CD4-positive, alpha-beta memory T cell (primary cell): ENCODE data around the gene PRDX5. TPM values are rescaled to one million over a fixed set of nuclear protein-coding genes. Genes with fewer than 3 reads are reported as not detected.

Source experiments
- CTCF ChIA-PET: fragments of 350-600 bp; sonication (Branson Sonifier 250); formaldehyde crosslinking; loops from one replicate; lab custom pipeline; 2021; ENCODE audit warnings: inconsistent platforms; ENCODE audit not compliant: partially characterized antibody; lab: Charles Lee
- POLR2A ChIA-PET: fragments of 350-600 bp; sonication (Branson Sonifier 250); formaldehyde crosslinking; loops from one replicate; lab custom pipeline; 2021; ENCODE audit not compliant: partially characterized antibody; lab: Charles Lee
- DNase-seq, 5 donors: peaks; one replicate each; pipeline versions ENCODE4 v3.0.0 to v3.0.0-alpha.2; 2020 to 2022; ENCODE audit warnings: mixed read lengths in 1 of 5
- H3K27ac ChIP-seq: one replicate; pipeline ENCODE4 v1.7.0; 2013; ENCODE audit warnings: low read depth, low read length
- H3K27me3 ChIP-seq: 2 replicates; pipeline ENCODE4 v1.7.0; 2013; ENCODE audit warnings: mild to moderate bottlenecking, low read length, moderate library complexity; ENCODE audit not compliant: insufficient read depth
- H3K36me3 ChIP-seq: 2 replicates; pipeline ENCODE4 v1.7.0; 2013; ENCODE audit warnings: mild to moderate bottlenecking, low read length, moderate library complexity; ENCODE audit not compliant: insufficient read depth
- H3K4me1 ChIP-seq: 2 replicates; pipeline ENCODE4 v1.7.0; 2013; ENCODE audit warnings: mild to moderate bottlenecking, low read length, moderate library complexity; ENCODE audit not compliant: insufficient read depth
- H3K4me3 ChIP-seq, 2 donors: one replicate each; pipeline ENCODE4 v1.7.0; 2013; ENCODE audit warnings: low read length in 2 of 2, mild to moderate bottlenecking in 1 of 2
- H3K9me3 ChIP-seq, 2 donors: one replicate each; pipeline ENCODE4 v1.7.0; 2013; ENCODE audit warnings: low read length in 2 of 2, control low read depth in 1 of 2; ENCODE audit not compliant: control insufficient read depth in 1 of 2
- H3K27ac Mint-ChIP-seq, 7 donors: one replicate each; pipeline ENCODE4 v1.8.0; 2020 to 2021; ENCODE audit warnings: mixed read lengths in 7 of 7, mild to moderate bottlenecking in 6 of 7, inconsistent platforms in 3 of 7, moderate library complexity in 3 of 7
- H3K27me3 Mint-ChIP-seq, 2 donors: one replicate each; pipeline ENCODE4 v1.8.0; 2020 to 2021; ENCODE audit warnings: mixed read lengths in 2 of 2
- H3K36me3 Mint-ChIP-seq, 2 donors: one replicate each; pipeline ENCODE4 v1.8.0; 2020 to 2021; ENCODE audit warnings: mixed read lengths in 2 of 2, inconsistent platforms in 1 of 2, mild to moderate bottlenecking in 1 of 2
- H3K4me1 Mint-ChIP-seq, 4 donors: one replicate each; pipeline ENCODE4 v1.8.0; 2020 to 2021; ENCODE audit warnings: mixed read lengths in 4 of 4, mild to moderate bottlenecking in 1 of 4
- H3K4me3 Mint-ChIP-seq, 8 donors: one replicate each; pipeline ENCODE4 v1.8.0; 2020 to 2021; ENCODE audit warnings: mixed read lengths in 8 of 8, mild to moderate bottlenecking in 7 of 8, moderate library complexity in 6 of 8, inconsistent platforms in 3 of 8
- H3K9me3 Mint-ChIP-seq, 8 donors: one replicate each; pipeline ENCODE4 v1.8.0; 2020 to 2021; ENCODE audit warnings: mixed read lengths in 8 of 8, mild to moderate bottlenecking in 5 of 8, inconsistent platforms in 3 of 8, moderate library complexity in 1 of 8
- intact Hi-C: fragments of 100-400 bp; cut with micrococcal nuclease; formaldehyde crosslinking; loops from one replicate; pipeline ENCODE4 v1.15.1; 2023
- polyA plus RNA-seq, 2 donors: library from polyadenylated mRNA; unstranded; fragments of 300-500 nt; fragmentation: Illumina TruSeq; gene quantifications; one replicate each; pipeline ENCODE4 v1.2.3, GENCODE V29; 2021
- total RNA-seq, 2 experiments: library from RNA; stranded (reverse); gene quantifications; one replicate each; pipeline ENCODE4 v1.2.3, GENCODE V29; 2021

PRDX5 gene
- total and polyA plus RNA-seq, 4 experiments from 2014 or later: 57.6 to 251 (median 111) TPM

GRCh38 chr11:64357446-64357845, 39.5 kb downstream of the PRDX5 start:
- CTCF ChIA-PET: interaction anchor here (1.6 to 4.4 kb wide), 2 partner anchors 40 to 151 kb away, joined by 3 to 24 read pairs; partner anchors contain the start of genes FERMT3, PRDX5 and TRMT112
- H3K36me3 ChIP-seq: peaks cover 8% of the 10 kb centered on the region
- H3K9me3 Mint-ChIP-seq: no peaks in the 10 kb centered on the region
- H3K9me3 ChIP-seq: no peaks in the 10 kb centered on the region
- H3K4me3 Mint-ChIP-seq: peak overlapping the region in 4 of 8 donors; percentile 24 to 81 (median 72)
- peaks cover 7 to 25% of the 10 kb centered on the region in 2 donors for H3K36me3 Mint-ChIP-seq
- peaks cover 17 to 40% (median 23%) of the 10 kb centered on the region in 4 donors for H3K4me1 Mint-ChIP-seq
- H3K27me3 ChIP-seq: no peaks in the 10 kb centered on the region
- H3K4me3 ChIP-seq: no peak overlapping the region
- peak overlapping the region in 2 of 7 donors; percentile 42 to 72 for H3K27ac Mint-ChIP-seq
- peaks cover 30% of the 10 kb centered on the region for H3K4me1 ChIP-seq
- DNase-seq: no peak
- intact Hi-C loops: loop anchor here (5.0 kb wide), 1 partner anchor 40 kb away; the partner anchor contains the start of genes PRDX5 and TRMT112
- no peak overlapping the region for H3K27ac ChIP-seq
- H3K27me3 Mint-ChIP-seq: no peaks in the 10 kb centered on the region
- POLR2A ChIA-PET: interaction anchor here (5.0 to 7.7 kb wide), 2 partner anchors 17 to 40 kb away, joined by 38 to 69 read pairs; partner anchors contain the start of genes CCDC88B, PRDX5 and TRMT112

GRCh38 chr11:64357904-64358535, 40.1 kb downstream of the PRDX5 start:
- H3K36me3 Mint-ChIP-seq: peaks cover 10 to 29% of the 10 kb centered on the region in 2 donors
- intact Hi-C loops: loop anchor here (5.0 kb wide), 1 partner anchor 41 kb away; the partner anchor contains the start of genes PRDX5 and TRMT112

GRCh38 chr11:64358536-64358906, 40.6 kb downstream of the PRDX5 start:
- POLR2A ChIA-PET: interaction anchor here (5.0 to 7.7 kb wide), 2 partner anchors 18 to 41 kb away, joined by 38 to 69 read pairs; partner anchors contain the start of genes CCDC88B, PRDX5 and TRMT112
- intact Hi-C loops: loop anchor here (5.0 kb wide), 1 partner anchor 41 kb away; the partner anchor contains the start of genes PRDX5 and TRMT112
- H3K36me3 ChIP-seq: peaks cover 14% of the 10 kb centered on the region
- CTCF ChIA-PET: interaction anchor here (1.6 to 4.4 kb wide), 2 partner anchors 41 to 152 kb away, joined by 3 to 24 read pairs; partner anchors contain the start of genes FERMT3, PRDX5 and TRMT112
- DNase-seq: no peak
- peak overlapping the region; percentile 62 for H3K27ac ChIP-seq
- H3K4me3 Mint-ChIP-seq: peak overlapping the region; percentile 10 to 84 (median 64)
- H3K27me3 ChIP-seq: no peaks in the 10 kb centered on the region
- H3K27me3 Mint-ChIP-seq: no peaks in the 10 kb centered on the region
- peak overlapping the region in 1 of 7 donors; percentile 35 for H3K27ac Mint-ChIP-seq
- peaks cover 12 to 34% of the 10 kb centered on the region in 2 donors for H3K36me3 Mint-ChIP-seq
- no peaks in the 10 kb centered on the region for H3K9me3 ChIP-seq
- H3K4me1 Mint-ChIP-seq: peaks cover 17 to 45% (median 23%) of the 10 kb centered on the region in 4 donors
- H3K4me1 ChIP-seq: peaks cover 30% of the 10 kb centered on the region
- H3K9me3 Mint-ChIP-seq: no peaks in the 10 kb centered on the region
- peak overlapping the region; percentile 47 to 53 for H3K4me3 ChIP-seq

More at GRCh38 chr11:64357904-64358535, 40.1 kb downstream of the PRDX5 start:
- Mint-ChIP-seq H3K4me1 (peaks cover 17 to 43% (median 23%) of the 10 kb centered on the region in 4 donors), H3K27me3 (no peaks in the 10 kb centered on the region), H3K4me3 (peak overlapping the region; percentile 52 to 84 (median 67)), H3K9me3 (no peaks in the 10 kb centered on the region), H3K27ac (peak overlapping the region in 5 of 7 donors; percentile 21 to 72 (median 57))
- Histone ChIP-seq H3K4me1 (peaks cover 30% of the 10 kb centered on the region), H3K4me3 (peak overlapping the region in 1 of 2 donors; percentile 53), H3K36me3 (peaks cover 9% of the 10 kb centered on the region), H3K9me3 (no peaks in the 10 kb centered on the region), H3K27ac (peak overlapping the region; percentile 62), H3K27me3 (no peaks in the 10 kb centered on the region)
- peak in 1 of 5 donors; percentile 12 for DNase-seq
- POLR2A ChIA-PET: interaction anchor here (5.0 to 7.7 kb wide), 2 partner anchors 17 to 41 kb away, joined by 38 to 69 read pairs; partner anchors contain the start of genes CCDC88B, PRDX5 and TRMT112
- CTCF ChIA-PET: interaction anchor here (1.6 to 4.4 kb wide), 2 partner anchors 40 to 151 kb away, joined by 3 to 24 read pairs; partner anchors contain the start of genes FERMT3, PRDX5 and TRMT112

GRCh38 chr11:64358907-64359711, 41.2 kb downstream of the PRDX5 start, which contains the start of gene RPS6KA4:
Gene RPS6KA4 (plus strand): TSS chr11:64359162. CDS start chr11:64359236, 74 bp downstream.
- intact Hi-C loops: loop anchor here (1.0 to 5.0 kb wide), 2 partner anchors 17 to 42 kb away; partner anchors contain the start of genes PRDX5 and TRMT112
- Histone ChIP-seq H3K4me1 (peaks cover 30% of the 10 kb centered on the region), H3K27me3 (no peaks in the 10 kb centered on the region), H3K27ac (peak within 1 kb of the TSS; percentile 62), H3K9me3 (no peaks in the 10 kb centered on the region), H3K4me3 (peak within 1 kb of the TSS; percentile 47 to 53), H3K36me3 (peaks cover 15% of the 10 kb centered on the region)
- Mint-ChIP-seq H3K4me3 (peak within 1 kb of the TSS; percentile 89 to 96 (median 94)), H3K4me1 (peaks cover 17 to 45% (median 23%) of the 10 kb centered on the region in 4 donors), H3K36me3 (peaks cover 13 to 37% of the 10 kb centered on the region in 2 donors), H3K27ac (peak within 1 kb of the TSS; percentile 65 to 95 (median 80)), H3K9me3 (no peaks in the 10 kb centered on the region), H3K27me3 (no peaks in the 10 kb centered on the region)
- peak in 3 of 5 donors; percentile 36 to 53 (median 50) for DNase-seq
- ChIA-PET POLR2A (interaction anchor here (0.6 to 7.7 kb wide), 8 partner anchors 11 to 152 kb away, joined by 3 to 69 read pairs (median 4); partner anchors contain the start of genes CCDC88B, FERMT3, PRDX5 and TRMT112), CTCF (interaction anchor here (0.8 to 4.4 kb wide), 9 partner anchors 10 to 294 kb away, joined by 3 to 24 read pairs (median 3); partner anchors contain the start of genes FERMT3, PRDX5 and TRMT112)

- H3K4me3 Mint-ChIP-seq: peak overlapping the region; percentile 89 to 96 (median 94)
- H3K36me3 Mint-ChIP-seq: peaks cover 17 to 41% of the 10 kb centered on the region in 2 donors
- H3K4me1 Mint-ChIP-seq: peaks cover 17 to 45% (median 23%) of the 10 kb centered on the region in 4 donors
- ChIA-PET CTCF (interaction anchor here (0.8 to 4.4 kb wide), 10 partner anchors 9 to 293 kb away, joined by 3 to 24 read pairs (median 4); partner anchors contain the start of genes PRDX5 and TRMT112), POLR2A (interaction anchor here (0.6 to 7.7 kb wide), 9 partner anchors 10 to 153 kb away, joined by 3 to 69 read pairs (median 4); partner anchors contain the start of genes CCDC88B, FERMT3, PRDX5 and TRMT112)
- H3K27ac Mint-ChIP-seq: peak overlapping the region; percentile 65 to 95 (median 80)
- no peaks in the 10 kb centered on the region for H3K9me3 Mint-ChIP-seq
- H3K27me3 Mint-ChIP-seq: no peaks in the 10 kb centered on the region
- H3K27me3 ChIP-seq: no peaks in the 10 kb centered on the region
- H3K27ac ChIP-seq: peak overlapping the region; percentile 62
- no peaks in the 10 kb centered on the region for H3K9me3 ChIP-seq
- intact Hi-C loops: loop anchor here (1.0 to 5.0 kb wide), 2 partner anchors 18 to 43 kb away; partner anchors contain the start of genes PRDX5 and TRMT112
- peaks cover 18% of the 10 kb centered on the region for H3K36me3 ChIP-seq
- peak in 3 of 5 donors; percentile 25 to 35 (median 33) for DNase-seq
- peaks cover 30% of the 10 kb centered on the region for H3K4me1 ChIP-seq
- H3K4me3 ChIP-seq: peak overlapping the region; percentile 39 to 53
Observed at GRCh38 chr11:64359712-64360445, 42.0 kb downstream of the PRDX5 start.
